ENCODE data around the gene LCP1. TPM values are rescaled to one million over a fixed set of nuclear protein-coding genes. Genes with fewer than 3 reads are reported as not detected.

Gene LCP1
- total and polyA plus RNA-seq, 2 of the 13 experiments (the other 11 are each of a cell fraction or from before 2014, with no cell fraction given): 1.6 TPM

DNA sequence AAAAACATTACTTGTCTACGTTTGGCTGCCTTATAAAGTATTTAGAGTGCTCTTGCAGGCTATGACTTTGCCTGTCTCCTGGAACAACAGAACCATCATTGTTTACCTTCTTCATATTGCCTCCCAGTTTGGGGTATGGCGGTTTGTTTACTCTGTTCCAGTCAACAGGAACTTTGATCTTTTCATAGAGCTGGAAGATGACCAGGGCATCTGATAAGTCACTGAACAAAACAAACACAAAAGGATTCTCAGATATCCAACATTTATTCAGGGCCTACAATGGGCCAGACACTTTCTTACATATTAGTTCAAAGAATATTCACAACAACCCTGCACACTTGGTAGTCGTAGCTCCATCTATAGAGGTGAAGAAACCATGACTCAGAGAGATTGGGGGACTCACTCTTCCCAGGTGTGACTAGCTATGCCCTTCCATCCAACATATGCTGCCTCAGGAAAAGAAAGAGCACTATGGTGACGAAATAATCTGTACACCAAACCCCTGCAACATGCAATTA is 38.7 kb downstream of the LCP1 start (continued):
- TF ChIP-seq, protein P1, sequence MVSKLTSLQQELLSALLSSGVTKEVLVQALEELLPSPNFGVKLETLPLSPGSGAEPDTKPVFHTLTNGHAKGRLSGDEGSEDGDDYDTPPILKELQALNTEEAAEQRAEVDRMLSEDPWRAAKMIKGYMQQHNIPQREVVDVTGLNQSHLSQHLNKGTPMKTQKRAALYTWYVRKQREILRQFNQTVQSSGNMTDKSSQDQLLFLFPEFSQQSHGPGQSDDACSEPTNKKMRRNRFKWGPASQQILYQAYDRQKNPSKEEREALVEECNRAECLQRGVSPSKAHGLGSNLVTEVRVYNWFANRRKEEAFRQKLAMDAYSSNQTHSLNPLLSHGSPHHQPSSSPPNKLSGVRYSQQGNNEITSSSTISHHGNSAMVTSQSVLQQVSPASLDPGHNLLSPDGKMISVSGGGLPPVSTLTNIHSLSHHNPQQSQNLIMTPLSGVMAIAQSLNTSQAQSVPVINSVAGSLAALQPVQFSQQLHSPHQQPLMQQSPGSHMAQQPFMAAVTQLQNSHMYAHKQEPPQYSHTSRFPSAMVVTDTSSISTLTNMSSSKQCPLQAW (CRISPR knock-in tag; IDR thresholded peaks at IDR 0.05): peak; percentile 42; the same call in 1 of the 2 replicates
- TF ChIP-seq PPARG (CRISPR knock-in tag; conservative IDR thresholded peaks at IDR 0.05) (peak; percentile 66; the same call in 1 of the 2 replicates), RBM39 (IDR thresholded peaks at IDR 0.05; ENCODE audit: low read depth, low read length, poor library complexity, severe bottlenecking) (no peak), CBFB (CRISPR knock-in tag; IDR thresholded peaks at IDR 0.05) (peak; percentile 74), TBX3 (IDR thresholded peaks at IDR 0.05; ENCODE audit: borderline replicate concordance) (peak; percentile 63; the same call in 1 of the 2 replicates), TBX2 (CRISPR knock-in tag; IDR thresholded peaks at IDR 0.05; ENCODE audit: borderline replicate concordance) (peak; percentile 89; the same call in 1 of the 2 replicates), MIER3 (CRISPR knock-in tag; IDR thresholded peaks at IDR 0.05; ENCODE audit: borderline replicate concordance) (peak; percentile 60), ZNF12 (CRISPR knock-in tag; IDR thresholded peaks at IDR 0.05) (0 out of 2 replicates have a peak, but pooled peaks have one; percentile 12), NR2C2 (CRISPR knock-in tag; IDR thresholded peaks at IDR 0.05; ENCODE audit: borderline replicate concordance) (peak; percentile 15; the same call in 1 of the 2 replicates), MEIS2 (CRISPR knock-in tag; IDR thresholded peaks at IDR 0.05) (peak; percentile 66; the same call in 1 of the 2 replicates), NR2F2 (IDR thresholded peaks at IDR 0.05; ENCODE audit: borderline replicate concordance, low read depth) (peak; percentile 91), YEATS4 (CRISPR knock-in tag; IDR thresholded peaks at IDR 0.05; ENCODE audit: borderline replicate concordance) (peak; percentile 58; the same call in 1 of the 2 replicates), ZNF44 (CRISPR knock-in tag; IDR thresholded peaks at IDR 0.05) (0 out of 2 replicates have a peak, but pooled peaks have one; percentile 31), NBN (conservative IDR thresholded peaks at IDR 0.05) (no peak), ZNF136 (CRISPR knock-in tag; IDR thresholded peaks at IDR 0.05; ENCODE audit: low read depth) (peak; percentile 53; the same call in 1 of the 2 replicates), ZNF577 (CRISPR knock-in tag; IDR thresholded peaks at IDR 0.05; ENCODE audit: borderline replicate concordance, low read depth) (no peak), KDM4B (CRISPR knock-in tag; IDR thresholded peaks at IDR 0.05) (peak; percentile 54; the same call in 1 of the 2 replicates), ZNF282 (IDR thresholded peaks at IDR 0.05; ENCODE audit: partially characterized antibody) (no peak), SIX4 (CRISPR knock-in tag; IDR thresholded peaks at IDR 0.05) (peak; percentile 92), MBD4 (IDR thresholded peaks at IDR 0.05; ENCODE audit: borderline replicate concordance, low read length) (no peak)
- TF ChIP-seq, protein P2, sequence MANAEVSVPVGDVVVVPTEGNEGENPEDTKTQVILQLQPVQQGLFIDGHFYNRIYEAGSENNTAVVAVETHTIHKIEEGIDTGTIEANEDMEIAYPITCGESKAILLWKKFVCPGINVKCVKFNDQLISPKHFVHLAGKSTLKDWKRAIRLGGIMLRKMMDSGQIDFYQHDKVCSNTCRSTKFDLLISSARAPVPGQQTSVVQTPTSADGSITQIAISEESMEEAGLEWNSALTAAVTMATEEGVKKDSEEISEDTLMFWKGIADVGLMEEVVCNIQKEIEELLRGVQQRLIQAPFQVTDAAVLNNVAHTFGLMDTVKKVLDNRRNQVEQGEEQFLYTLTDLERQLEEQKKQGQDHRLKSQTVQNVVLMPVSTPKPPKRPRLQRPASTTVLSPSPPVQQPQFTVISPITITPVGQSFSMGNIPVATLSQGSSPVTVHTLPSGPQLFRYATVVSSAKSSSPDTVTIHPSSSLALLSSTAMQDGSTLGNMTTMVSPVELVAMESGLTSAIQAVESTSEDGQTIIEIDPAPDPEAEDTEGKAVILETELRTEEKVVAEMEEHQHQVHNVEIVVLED (CRISPR knock-in tag; IDR thresholded peaks at IDR 0.05; ENCODE audit: borderline replicate concordance): no peak
- TF ChIP-seq, protein P3, sequence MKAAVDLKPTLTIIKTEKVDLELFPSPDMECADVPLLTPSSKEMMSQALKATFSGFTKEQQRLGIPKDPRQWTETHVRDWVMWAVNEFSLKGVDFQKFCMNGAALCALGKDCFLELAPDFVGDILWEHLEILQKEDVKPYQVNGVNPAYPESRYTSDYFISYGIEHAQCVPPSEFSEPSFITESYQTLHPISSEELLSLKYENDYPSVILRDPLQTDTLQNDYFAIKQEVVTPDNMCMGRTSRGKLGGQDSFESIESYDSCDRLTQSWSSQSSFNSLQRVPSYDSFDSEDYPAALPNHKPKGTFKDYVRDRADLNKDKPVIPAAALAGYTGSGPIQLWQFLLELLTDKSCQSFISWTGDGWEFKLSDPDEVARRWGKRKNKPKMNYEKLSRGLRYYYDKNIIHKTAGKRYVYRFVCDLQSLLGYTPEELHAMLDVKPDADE (CRISPR knock-in tag; IDR thresholded peaks at IDR 0.05): no peak
- TF ChIP-seq, protein P4, sequence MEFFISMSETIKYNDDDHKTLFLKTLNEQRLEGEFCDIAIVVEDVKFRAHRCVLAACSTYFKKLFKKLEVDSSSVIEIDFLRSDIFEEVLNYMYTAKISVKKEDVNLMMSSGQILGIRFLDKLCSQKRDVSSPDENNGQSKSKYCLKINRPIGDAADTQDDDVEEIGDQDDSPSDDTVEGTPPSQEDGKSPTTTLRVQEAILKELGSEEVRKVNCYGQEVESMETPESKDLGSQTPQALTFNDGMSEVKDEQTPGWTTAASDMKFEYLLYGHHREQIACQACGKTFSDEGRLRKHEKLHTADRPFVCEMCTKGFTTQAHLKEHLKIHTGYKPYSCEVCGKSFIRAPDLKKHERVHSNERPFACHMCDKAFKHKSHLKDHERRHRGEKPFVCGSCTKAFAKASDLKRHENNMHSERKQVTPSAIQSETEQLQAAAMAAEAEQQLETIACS (CRISPR knock-in tag; IDR thresholded peaks at IDR 0.05): no peak
